NK-92 (cell line): ENCODE results near the gene FARS2.
"Not testable (repeated sequence)": the region's sequence is repeated elsewhere in the genome, so short reads cannot be mapped to it uniquely, and the experiment has no call there.

Experiments
- DNase-seq: peaks from one replicate; lab custom pipeline; 2025; ENCODE audit not compliant: unreplicated experiment; lab: John Stamatoyannopoulos, UW

Gene FARS2

GRCh38 chr6:5677219-5678000 is 416.1 kb downstream of the FARS2 start:
- DNase-seq = no peak

GRCh38 chr6:5679270-5679669 is 418.0 kb downstream of the FARS2 start:
- DNase-seq = no peak

- DNase-seq = no peak
Observed at GRCh38 chr6:5679691-5680090, 418.4 kb downstream of the FARS2 start.

- DNase-seq = no peak
Observed at GRCh38 chr6:5680095-5680494, 418.8 kb downstream of the FARS2 start.

GRCh38 chr6:5681480-5681879 is 420.2 kb downstream of the FARS2 start:
- no peak for DNase-seq

- no peak for DNase-seq
Observed at GRCh38 chr6:5682530-5682929, 421.2 kb downstream of the FARS2 start.

- not testable (repeated sequence) for DNase-seq
Observed at GRCh38 chr6:5683747-5684146, 422.4 kb downstream of the FARS2 start.

- DNase-seq = no peak
Observed at GRCh38 chr6:5684320-5685053, 423.2 kb downstream of the FARS2 start.

GRCh38 chr6:5693225-5694145 is 432.2 kb downstream of the FARS2 start:
- DNase-seq = no peak

GRCh38 chr6:5695260-5696245 is 434.2 kb downstream of the FARS2 start:
- no peak for DNase-seq

GRCh38 chr6:5697508-5697907 is 436.2 kb downstream of the FARS2 start:
- no peak for DNase-seq

GRCh38 chr6:5698318-5698717 is 437.0 kb downstream of the FARS2 start:
- DNase-seq = no peak

- not testable (repeated sequence) for DNase-seq
Observed at GRCh38 chr6:5699064-5699463, 437.8 kb downstream of the FARS2 start.

- DNase-seq = no peak
Observed at GRCh38 chr6:5701174-5701573, 439.9 kb downstream of the FARS2 start.

GRCh38 chr6:5704708-5705107 is 443.4 kb downstream of the FARS2 start:
- DNase-seq = no peak

GRCh38 chr6:5705252-5705651 is 443.9 kb downstream of the FARS2 start:
- DNase-seq = no peak

- no peak for DNase-seq
Observed at GRCh38 chr6:5706124-5707033, 445.1 kb downstream of the FARS2 start.

- no peak for DNase-seq
Observed at GRCh38 chr6:5707281-5708045, 446.1 kb downstream of the FARS2 start.
